B cell (primary cell): ENCODE measurements around the gene MUS81. TPM values are rescaled to one million over a fixed set of nuclear protein-coding genes. Genes with fewer than 3 reads are reported as not detected.
A peak's percentile ranks its signal among the peaks of the same experiment; 100 is the strongest.

Source experiments
- ATAC-seq: fragments of 200-7000 bp; cut with Tn5 transposase; one replicate; pipeline ENCODE4 v1.10.0; 2021; ENCODE audit warnings: low read depth, mild to moderate bottlenecking, moderate number of reproducible peaks, moderate library complexity
- CTCF ChIA-PET: fragments of 350-600 bp; sonication (Branson Sonifier 250); formaldehyde crosslinking; loops from one replicate; lab custom pipeline; 2021; ENCODE audit warnings: antibody characterized with exemption, inconsistent platforms; lab: Charles Lee
- POLR2A ChIA-PET: fragments of 350-600 bp; sonication (Branson Sonifier 250); formaldehyde crosslinking; loops from one replicate; lab custom pipeline; 2021; ENCODE audit warnings: antibody characterized with exemption; lab: Charles Lee
- DNase-seq: peaks from one replicate; pipeline ENCODE4 v3.0.0; 2013
- H2AFZ ChIP-seq: 2 replicates; pipeline ENCODE4 v1.6.1; 2012; ENCODE audit warnings: mild to moderate bottlenecking, low read depth, low read length; ENCODE audit not compliant: insufficient read depth, poor library complexity, severe bottlenecking
- H3K27ac ChIP-seq, 2 donors: 1 replicate in 1 of 2; 2 replicates in 1 of 2; pipeline ENCODE4 v1.5.1; 2012 to 2013; ENCODE audit warnings: low read length in 2 of 2, mild to moderate bottlenecking in 2 of 2, moderate library complexity in 1 of 2
- H3K27me3 ChIP-seq, 4 experiments: fragments of 200-600 bp in 1 of 4; sonication (generic) in 1 of 4; replicated peaks in 1 of 4; 1 replicate in 2 of 4; 2 replicates in 2 of 4; pipeline versions ENCODE4 v1.6.1 to v1.7.0; 2013 to 2016; ENCODE audit warnings: low read length in 3 of 4, mild to moderate bottlenecking in 2 of 4, mixed read lengths in 1 of 4, moderate library complexity in 1 of 4; ENCODE audit not compliant: insufficient read depth in 4 of 4, control insufficient read depth in 3 of 4; ENCODE audit errors: control extremely low read depth in 1 of 4
- H3K36me3 ChIP-seq, 2 experiments: replicated peaks in 1 of 2; 1 replicate in 1 of 2; 2 replicates in 1 of 2; pipeline versions ENCODE4 v1.6.1 to v1.7.1; 2013; ENCODE audit warnings: low read length in 1 of 2; ENCODE audit not compliant: insufficient read depth in 2 of 2, control insufficient read depth in 1 of 2; ENCODE audit errors: control extremely low read depth in 1 of 2, extremely low read depth in 1 of 2
- H3K4me1 ChIP-seq, 2 donors: fragments of 200-600 bp in 1 of 2; sonication (generic) in 1 of 2; 1 replicate in 1 of 2; 2 replicates in 1 of 2; pipeline versions ENCODE4 v1.5.1 to v1.6.1; 2013 to 2017; ENCODE audit warnings: low read length in 2 of 2; ENCODE audit not compliant: control insufficient read depth in 2 of 2, insufficient read depth in 2 of 2
- H3K4me2 ChIP-seq: replicated peaks from 2 replicates; pipeline ENCODE3; 2012; ENCODE audit warnings: mild to moderate bottlenecking, low read depth, low read length; ENCODE audit not compliant: poor library complexity, severe bottlenecking
- H3K4me3 ChIP-seq, 5 experiments: fragments of 200-600 bp in 1 of 5; sonication (generic) in 1 of 5; 1 replicate in 3 of 5; 2 replicates in 2 of 5; pipeline versions ENCODE4 v1.5.1 to v1.7.0; 2011 to 2016; ENCODE audit warnings: low read length in 4 of 5, mild to moderate bottlenecking in 4 of 5, low read depth in 2 of 5, control low read depth in 1 of 5, moderate library complexity in 1 of 5; ENCODE audit not compliant: insufficient read depth in 1 of 5; ENCODE audit errors: control extremely low read depth in 1 of 5, extremely low read depth in 1 of 5
- H3K79me2 ChIP-seq: fragments of 200-600 bp; sonication (generic); one replicate; pipeline ENCODE4 v1.6.0; 2016; ENCODE audit warnings: low read length; ENCODE audit not compliant: control insufficient read depth, insufficient read depth
- H3K9ac ChIP-seq: fragments of 200-600 bp; sonication (generic); 2 replicates; pipeline ENCODE4 v1.6.1; 2017; ENCODE audit warnings: mild to moderate bottlenecking, low read length, moderate library complexity
- H3K9me3 ChIP-seq, 3 donors: one replicate each; pipeline versions ENCODE4 v1.6.1 to v1.7.1; 2013; ENCODE audit warnings: low read length in 2 of 3; ENCODE audit not compliant: control insufficient read depth in 2 of 3, insufficient read depth in 1 of 3; ENCODE audit errors: control extremely low read depth in 1 of 3
- H4K20me1 ChIP-seq: 2 replicates; pipeline ENCODE4 v1.6.0; 2012; ENCODE audit warnings: mild to moderate bottlenecking, low read length; ENCODE audit not compliant: insufficient read depth, control insufficient read depth, poor library complexity, severe bottlenecking
- H3K27ac Mint-ChIP-seq: one replicate; pipeline ENCODE4 v1.8.0; 2021; ENCODE audit warnings: mixed read lengths
- H3K27me3 Mint-ChIP-seq: one replicate; pipeline ENCODE4 v1.8.0; 2021; ENCODE audit warnings: mixed read lengths
- H3K4me1 Mint-ChIP-seq: one replicate; pipeline ENCODE4 v1.8.0; 2021; ENCODE audit warnings: mixed read lengths
- H3K4me3 Mint-ChIP-seq: one replicate; pipeline ENCODE4 v1.8.0; 2021; ENCODE audit warnings: mixed read lengths
- H3K9me3 Mint-ChIP-seq: one replicate; pipeline ENCODE4 v1.8.0; 2022; ENCODE audit warnings: mixed read lengths; ENCODE audit not compliant: insufficient read depth
- EZH2 ChIP-seq: IDR thresholded peaks from 2 replicates; pipeline ENCODE4 v1.6.1; 2012; ENCODE audit warnings: borderline replicate concordance, low read depth, mild to moderate bottlenecking, moderate library complexity, low read length; ENCODE audit not compliant: insufficient read depth, poor library complexity, severe bottlenecking
- WGBS: methylation state at CpG from one replicate; pipeline ENCODE4 v1.1.5; 2013; ENCODE audit warnings: missing lambda C conversion rate; ENCODE audit not compliant: insufficient coverage; 5-methylcytosine and 5-hydroxymethylcytosine counted together
- intact Hi-C: fragments of 100-400 bp; cut with micrococcal nuclease; formaldehyde crosslinking; loops from one replicate; pipeline ENCODE4 v1.10.0; 2022
- polyA plus RNA-seq: library from polyadenylated mRNA; depleted of rRNA; stranded (reverse); fragments of >200 nt; gene quantifications from 2 replicates; pipeline ENCODE4 v1.2.3, GENCODE V29; 2012
- total RNA-seq, 2 donors: library from RNA; stranded (reverse); fragments of 120-200 nt in 1 of 2; gene quantifications; 1 replicate in 1 of 2; 2 replicates in 1 of 2; pipeline versions ENCODE4 v1.2.3 to v1.2.4, GENCODE V29; 2013 to 2022
- TF ChIP-seq, protein P1 (sequence below): fragments of 200-600 bp; IDR thresholded peaks from one replicate; pipeline ENCODE4 v1.8.0; 2022; ENCODE audit warnings: antibody characterized with exemption, mild to moderate bottlenecking

MUS81 gene
- total and polyA plus RNA-seq, 2 donors (not counting 1 experiment from before 2014, with no cell fraction given) = 74.5 to 134 TPM

DNA sequence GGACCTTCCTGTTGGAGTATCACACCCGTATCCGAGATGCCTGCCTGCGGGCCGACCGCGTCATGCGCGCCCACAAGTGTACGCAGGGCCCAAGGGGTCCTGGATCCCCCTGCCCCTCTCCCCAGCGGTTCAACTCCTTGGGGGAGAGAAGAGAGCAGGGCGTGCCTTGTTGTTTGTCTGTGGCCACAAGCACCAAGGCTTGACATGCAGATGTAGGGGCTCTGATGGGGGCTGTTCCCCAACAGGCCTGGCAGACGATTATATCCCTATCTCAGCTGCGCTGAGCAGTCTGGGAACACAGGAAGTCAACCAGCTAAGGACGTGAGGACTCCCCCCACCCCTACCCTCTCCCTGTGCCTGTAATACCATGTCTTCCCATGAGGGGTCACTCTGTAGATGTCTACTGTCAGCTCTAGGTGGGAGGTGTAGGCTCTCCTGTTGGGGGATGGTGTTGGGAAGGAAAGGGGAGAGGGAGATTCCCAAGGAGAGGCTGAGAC, 9.1 kb upstream of the MUS81 start:
- no peak for TF ChIP-seq EZH2
- TF ChIP-seq, protein P1, sequence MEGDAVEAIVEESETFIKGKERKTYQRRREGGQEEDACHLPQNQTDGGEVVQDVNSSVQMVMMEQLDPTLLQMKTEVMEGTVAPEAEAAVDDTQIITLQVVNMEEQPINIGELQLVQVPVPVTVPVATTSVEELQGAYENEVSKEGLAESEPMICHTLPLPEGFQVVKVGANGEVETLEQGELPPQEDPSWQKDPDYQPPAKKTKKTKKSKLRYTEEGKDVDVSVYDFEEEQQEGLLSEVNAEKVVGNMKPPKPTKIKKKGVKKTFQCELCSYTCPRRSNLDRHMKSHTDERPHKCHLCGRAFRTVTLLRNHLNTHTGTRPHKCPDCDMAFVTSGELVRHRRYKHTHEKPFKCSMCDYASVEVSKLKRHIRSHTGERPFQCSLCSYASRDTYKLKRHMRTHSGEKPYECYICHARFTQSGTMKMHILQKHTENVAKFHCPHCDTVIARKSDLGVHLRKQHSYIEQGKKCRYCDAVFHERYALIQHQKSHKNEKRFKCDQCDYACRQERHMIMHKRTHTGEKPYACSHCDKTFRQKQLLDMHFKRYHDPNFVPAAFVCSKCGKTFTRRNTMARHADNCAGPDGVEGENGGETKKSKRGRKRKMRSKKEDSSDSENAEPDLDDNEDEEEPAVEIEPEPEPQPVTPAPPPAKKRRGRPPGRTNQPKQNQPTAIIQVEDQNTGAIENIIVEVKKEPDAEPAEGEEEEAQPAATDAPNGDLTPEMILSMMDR = peak; percentile 47
- Histone ChIP-seq H3K27me3 (no peaks in the 10 kb centered on the region), H3K27ac (no peak overlapping the region), H3K79me2 (peaks cover 29% of the 10 kb centered on the region), H3K36me3 (peaks cover 0 to 58% of the 10 kb centered on the region in 2 experiments), H2AFZ (no peak overlapping the region), H4K20me1 (peaks cover 57% of the 10 kb centered on the region), H3K4me1 (peaks cover 6 to 15% of the 10 kb centered on the region in 2 donors), H3K4me3 (no peak overlapping the region), H3K4me2 (no peak overlapping the region), H3K9me3 (peaks cover 0 to 15% (median 0%) of the 10 kb centered on the region in 3 donors), H3K9ac (no peak overlapping the region)
- ChIA-PET POLR2A (interaction anchor here (0.6 kb wide), 2 partner anchors 7 to 117 kb away, joined by 3 to 8 read pairs; no protein-coding TSS in a partner anchor), CTCF (interaction anchor here (2.8 kb wide), 1 partner anchor 9 kb away, joined by 15 read pairs; the partner anchor contains the start of gene MUS81)
- no peak overlapping the region for H3K4me3 Mint-ChIP-seq
- no peaks in the 10 kb centered on the region for H3K9me3 Mint-ChIP-seq
- DNase-seq (no peak), ATAC-seq (peak; percentile 24)
- no peaks in the 10 kb centered on the region for H3K27me3 Mint-ChIP-seq
- WGBS = 95% methylated on average over 12 of the region's 14 CpGs
- H3K27ac Mint-ChIP-seq = no peak overlapping the region
- intact Hi-C loops = no loop called here
- H3K4me1 Mint-ChIP-seq = peaks cover 24% of the 10 kb centered on the region

DNA sequence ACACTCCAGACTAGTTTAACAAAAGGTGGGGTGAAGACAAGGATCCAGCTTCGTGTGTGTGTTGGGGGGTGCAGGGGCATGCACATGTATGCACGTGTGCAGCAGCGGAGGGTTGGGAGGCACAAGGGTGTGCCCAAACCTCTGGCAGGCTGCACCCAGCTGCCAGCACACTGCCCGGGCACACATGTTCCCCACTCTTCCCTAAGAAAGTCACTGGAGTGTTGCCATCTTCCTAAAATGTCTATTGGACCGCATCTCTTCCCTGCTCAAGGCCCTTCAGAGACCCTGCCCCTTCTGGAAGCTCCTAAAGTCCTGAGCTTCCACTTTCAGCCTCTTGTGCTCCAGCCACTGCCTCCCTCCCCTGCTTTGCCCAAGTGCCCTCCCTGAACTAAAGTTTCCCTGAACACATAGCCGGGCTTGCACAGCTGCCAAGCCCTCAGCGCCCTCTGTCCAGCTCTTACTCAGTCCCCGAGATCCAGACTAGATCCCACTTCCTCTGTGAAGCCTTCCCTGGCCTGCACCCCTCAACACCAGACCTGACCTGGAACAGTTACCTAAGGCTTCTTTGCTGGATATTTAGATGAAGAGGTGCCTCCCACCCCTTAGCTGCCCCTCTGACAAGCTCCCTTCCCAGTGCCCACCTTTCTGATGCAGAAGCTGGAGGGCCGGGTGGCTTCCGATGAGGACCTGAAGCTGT, 8.3 kb upstream of the MUS81 start:
- no peak overlapping the region for H3K4me2 ChIP-seq
- ATAC-seq (no peak), DNase-seq (peak; percentile 19)
- peaks cover 0 to 15% (median 0%) of the 10 kb centered on the region in 3 donors for H3K9me3 ChIP-seq
- ChIA-PET POLR2A (no interaction called here), CTCF (interaction anchor here (2.8 kb wide), 1 partner anchor 8 kb away, joined by 15 read pairs; the partner anchor contains the start of gene MUS81)
- Mint-ChIP-seq H3K27ac (peak overlapping the region; percentile 51), H3K9me3 (no peaks in the 10 kb centered on the region), H3K4me1 (peaks cover 32% of the 10 kb centered on the region), H3K27me3 (no peaks in the 10 kb centered on the region), H3K4me3 (no peak overlapping the region)
- TF ChIP-seq EZH2 = no peak
- TF ChIP-seq, protein P1 = no peak
- H3K9ac ChIP-seq = no peak overlapping the region
- H3K27ac ChIP-seq = no peak overlapping the region
- H3K4me3 ChIP-seq = no peak overlapping the region
- no peak overlapping the region for H2AFZ ChIP-seq
- H3K79me2 ChIP-seq = peaks cover 38% of the 10 kb centered on the region
- peaks cover 66% of the 10 kb centered on the region for H4K20me1 ChIP-seq
- no peaks in the 10 kb centered on the region for H3K27me3 ChIP-seq
- peaks cover 11 to 22% of the 10 kb centered on the region in 2 donors for H3K4me1 ChIP-seq
- WGBS = 95% methylated on average over 10 of the region's 10 CpGs
- intact Hi-C loops = no loop called here
- peaks cover 0 to 62% of the 10 kb centered on the region in 2 experiments for H3K36me3 ChIP-seq
